GM23338 (cell line): ENCODE measurements around the gene PTPRB. TPM values are rescaled to one million over a fixed set of nuclear protein-coding genes. Genes with fewer than 3 reads are reported as not detected.

Source experiments
- ATAC-seq: fragments of 200-7000 bp; cut with Tn5 transposase; 3 replicates; pipeline ENCODE4 v1.9.1; 2020
- DNase-seq: peaks from one replicate; pipeline ENCODE4 v3.0.0-alpha.2; 2015; ENCODE audit warnings: low spot score
- H2AFZ ChIP-seq: fragments of 200-600 bp; sonication (generic); 2 replicates; pipeline ENCODE4 v1.8.0; 2016; ENCODE audit warnings: antibody characterized with exemption, mild to moderate bottlenecking, moderate library complexity
- H3F3A ChIP-seq: fragments of 200-600 bp; sonication (generic); replicated peaks from 2 replicates; pipeline ENCODE4 v1.8.0; 2017; ENCODE audit warnings: antibody characterized with exemption, mixed run types, low read depth
- H3K27ac ChIP-seq: fragments of 200-600 bp; sonication (generic); 2 replicates; pipeline ENCODE4 v1.6.1; 2016; ENCODE audit warnings: low read depth
- H3K27me3 ChIP-seq: fragments of 200-600 bp; sonication (generic); 2 replicates; pipeline ENCODE4 v1.8.0; 2016; ENCODE audit warnings: mild to moderate bottlenecking, mixed run types, moderate library complexity; ENCODE audit not compliant: insufficient read depth
- H3K36me3 ChIP-seq: fragments of 200-600 bp; sonication (generic); 2 replicates; pipeline ENCODE4 v1.8.0; 2016; ENCODE audit warnings: mild to moderate bottlenecking; ENCODE audit not compliant: insufficient read depth
- H3K4me1 ChIP-seq: fragments of 200-600 bp; sonication (generic); 2 replicates; pipeline ENCODE4 v1.8.0; 2016; ENCODE audit warnings: mild to moderate bottlenecking, moderate library complexity; ENCODE audit not compliant: insufficient read depth
- H3K4me2 ChIP-seq: fragments of 200-600 bp; sonication (generic); 2 replicates; pipeline ENCODE4 v1.7.1; 2017; ENCODE audit warnings: mixed run types
- H3K4me3 ChIP-seq: fragments of 200-600 bp; sonication (generic); 2 replicates; pipeline ENCODE4 v1.6.1; 2016; ENCODE audit warnings: mixed run types
- H3K79me2 ChIP-seq: fragments of 200-600 bp; sonication (generic); replicated peaks from 2 replicates; pipeline ENCODE4 v1.8.0; 2017; ENCODE audit warnings: mild to moderate bottlenecking; ENCODE audit not compliant: insufficient read depth
- H3K9me2 ChIP-seq: fragments of 200-600 bp; sonication (generic); 2 replicates; pipeline ENCODE4 v1.8.0; 2017; ENCODE audit not compliant: insufficient read depth
- H4K20me1 ChIP-seq: fragments of 200-600 bp; sonication (generic); replicated peaks from 2 replicates; pipeline ENCODE4 v1.8.0; 2017; ENCODE audit warnings: mild to moderate bottlenecking; ENCODE audit not compliant: insufficient read depth
- H3K27ac Mint-ChIP-seq: 2 replicates; pipeline ENCODE4 v1.8.0; 2020; ENCODE audit warnings: inconsistent platforms, mild to moderate bottlenecking, moderate library complexity, mixed read lengths
- H3K27me3 Mint-ChIP-seq: 3 replicates; pipeline ENCODE4 v1.8.0; 2022; ENCODE audit warnings: low read depth, mild to moderate bottlenecking, moderate library complexity, mixed read lengths, inconsistent platforms; ENCODE audit not compliant: insufficient read depth, poor library complexity
- H3K36me3 Mint-ChIP-seq: 3 replicates; pipeline ENCODE4 v1.8.0; 2021; ENCODE audit warnings: low read depth, mild to moderate bottlenecking, inconsistent platforms, moderate library complexity, mixed read lengths
- H3K4me1 Mint-ChIP-seq: 3 replicates; pipeline ENCODE4 v1.8.0; 2020; ENCODE audit warnings: mild to moderate bottlenecking, inconsistent platforms, mixed read lengths
- H3K4me3 Mint-ChIP-seq: 3 replicates; pipeline ENCODE4 v1.8.0; 2021; ENCODE audit warnings: moderate library complexity, mild to moderate bottlenecking, inconsistent platforms, mixed read lengths
- H3K9me3 Mint-ChIP-seq: 3 replicates; pipeline ENCODE4 v1.8.0; 2020; ENCODE audit warnings: moderate library complexity, mild to moderate bottlenecking, inconsistent platforms, mixed read lengths
- EZH2 ChIP-seq: fragments of 200-600 bp; sonication (generic); IDR thresholded peaks from one replicate; pipeline ENCODE4 v1.8.0; 2017; ENCODE audit warnings: antibody characterized with exemption, mild to moderate bottlenecking, low read depth; ENCODE audit not compliant: unreplicated experiment
- EZH2phosphoT487 ChIP-seq: fragments of 200-600 bp; sonication (generic); IDR thresholded peaks from one replicate; pipeline ENCODE4 v1.8.1; 2018; ENCODE audit warnings: antibody characterized with exemption; ENCODE audit not compliant: unreplicated experiment
- JUNB ChIP-seq: IDR thresholded peaks from one replicate; pipeline ENCODE4 v1.6.1; 2016; ENCODE audit warnings: antibody characterized with exemption; ENCODE audit not compliant: unreplicated experiment
- NANOG ChIP-seq: IDR thresholded peaks from 2 replicates; pipeline ENCODE4 v1.6.1; 2016; ENCODE audit warnings: antibody characterized with exemption, borderline replicate concordance
- REST ChIP-seq: IDR thresholded peaks from one replicate; pipeline ENCODE4 v1.6.1; 2018; ENCODE audit warnings: antibody characterized with exemption; ENCODE audit not compliant: unreplicated experiment
- STAT1 ChIP-seq: IDR thresholded peaks from one replicate; pipeline ENCODE4 v1.6.1; 2016; ENCODE audit warnings: antibody characterized with exemption; ENCODE audit not compliant: unreplicated experiment
- ZNF114 ChIP-seq: fragments of 250-450 bp; sonication (Bioruptor Pico); IDR thresholded peaks from 2 replicates; pipeline ENCODE4 v1.5.0; 2020; ENCODE audit warnings: mild to moderate bottlenecking, moderate library complexity
- ZNF331 ChIP-seq: fragments of 250-450 bp; sonication (Bioruptor Pico); IDR thresholded peaks from 2 replicates; pipeline ENCODE4 v1.5.0; 2020; ENCODE audit warnings: low read depth, mild to moderate bottlenecking, moderate library complexity
- polyA plus RNA-seq: library from polyadenylated mRNA; unstranded; fragments of >200 nt; fragmentation: Nextera tagmentation; extraction: Ambion mirVana; gene quantifications from 2 replicates; pipeline ENCODE4 v1.2.1, GENCODE V29; 2016
- total RNA-seq: library from RNA; depleted of rRNA; stranded (reverse); fragments of >200 nt; shearing (Covaris generic); gene quantifications from 2 replicates; pipeline ENCODE4 v1.2.3, GENCODE V29; 2014
- TF ChIP-seq, protein P1 (sequence below): IDR thresholded peaks from 2 replicates; pipeline ENCODE4 v1.6.1; 2016; ENCODE audit warnings: antibody characterized with exemption

The PTPRB gene
- total and polyA plus RNA-seq, 2 experiments from 2014 or later: 0.13 to 1.7 TPM

DNA sequence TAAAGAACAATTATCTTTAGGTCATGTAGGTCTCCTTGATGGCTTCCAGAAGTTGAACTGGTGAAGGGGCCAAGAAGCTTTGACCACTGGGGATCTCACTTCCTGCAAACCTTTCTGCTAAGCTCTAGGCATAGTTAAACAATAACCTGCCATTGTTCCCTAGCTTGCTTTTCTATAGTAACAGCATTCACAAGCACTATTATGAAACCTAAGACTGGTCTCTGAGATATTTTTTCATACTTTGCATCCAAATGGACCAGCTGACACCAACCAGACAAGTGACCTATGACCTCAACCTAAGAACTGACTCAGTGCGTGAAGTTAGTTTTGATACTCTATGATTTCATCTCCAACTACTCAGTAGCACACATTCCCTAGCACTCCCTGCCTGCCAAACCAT lies 129.1 kb downstream of the PTPRB start (continued):
- TF ChIP-seq STAT1 (no peak), EZH2 (no peak), JUNB (no peak), NANOG (no peak), ZNF331 (CRISPR knock-in tag) (no peak), ZNF114 (CRISPR knock-in tag) (no peak), REST (no peak)
- TF ChIP-seq, protein P1, sequence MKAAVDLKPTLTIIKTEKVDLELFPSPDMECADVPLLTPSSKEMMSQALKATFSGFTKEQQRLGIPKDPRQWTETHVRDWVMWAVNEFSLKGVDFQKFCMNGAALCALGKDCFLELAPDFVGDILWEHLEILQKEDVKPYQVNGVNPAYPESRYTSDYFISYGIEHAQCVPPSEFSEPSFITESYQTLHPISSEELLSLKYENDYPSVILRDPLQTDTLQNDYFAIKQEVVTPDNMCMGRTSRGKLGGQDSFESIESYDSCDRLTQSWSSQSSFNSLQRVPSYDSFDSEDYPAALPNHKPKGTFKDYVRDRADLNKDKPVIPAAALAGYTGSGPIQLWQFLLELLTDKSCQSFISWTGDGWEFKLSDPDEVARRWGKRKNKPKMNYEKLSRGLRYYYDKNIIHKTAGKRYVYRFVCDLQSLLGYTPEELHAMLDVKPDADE: no peak

DNA sequence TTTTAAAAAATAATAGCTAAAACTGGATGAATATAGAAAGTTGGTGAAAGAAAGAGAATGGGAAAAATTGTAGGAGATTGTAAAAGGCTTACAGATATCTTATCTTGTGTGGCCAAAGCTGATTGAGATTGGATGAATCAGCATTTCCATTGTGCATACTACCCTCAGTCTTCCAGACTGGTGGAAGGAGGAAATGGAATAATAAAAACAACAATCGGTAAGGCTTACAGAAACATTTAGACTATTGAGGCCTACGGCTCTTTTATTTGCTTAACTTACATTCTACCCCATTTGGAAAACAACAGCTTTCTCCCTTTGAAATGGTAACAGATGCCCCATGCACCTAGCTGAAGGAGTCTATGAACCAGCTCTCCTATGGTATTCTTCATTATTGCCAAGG lies 129.8 kb downstream of the PTPRB start:
- Mint-ChIP-seq H3K4me1 (peaks cover 17% of the 10 kb centered on the region), H3K36me3 (peaks cover 19% of the 10 kb centered on the region; the same call in 2 of the 3 replicates), H3K27me3 (peaks cover 10% of the 10 kb centered on the region), H3K27ac (peak overlapping the region; percentile 44), H3K9me3 (peaks cover 21% of the 10 kb centered on the region), H3K4me3 (no peak overlapping the region)
- peak; percentile 55 for DNase-seq
- H3K27me3 ChIP-seq: no peaks in the 10 kb centered on the region
- peak; percentile 88 for ATAC-seq
- H3F3A ChIP-seq: no peaks in the 10 kb centered on the region
- H3K27ac ChIP-seq: no peak overlapping the region
- peaks cover 22% of the 10 kb centered on the region; the same call in 1 of the 2 replicates for H3K4me1 ChIP-seq
- peaks cover 4% of the 10 kb centered on the region; the same call in 1 of the 2 replicates for H3K9me2 ChIP-seq
- 0 out of 2 replicates have a peak, but pooled peaks cover 4% of the 10 kb centered on the region for H3K36me3 ChIP-seq
- no peaks in the 10 kb centered on the region for H4K20me1 ChIP-seq
- peak overlapping the region; percentile 2; the same call in 1 of the 2 replicates for H3K4me3 ChIP-seq
- H2AFZ ChIP-seq: no peak overlapping the region
- no peaks in the 10 kb centered on the region for H3K79me2 ChIP-seq
- H3K4me2 ChIP-seq: peak overlapping the region; percentile 19
- TF ChIP-seq ZNF331 (CRISPR knock-in tag) (no peak), EZH2 (no peak), STAT1 (no peak), EZH2phosphoT487 (no peak), NANOG (peak; percentile 91), REST (no peak), ZNF114 (CRISPR knock-in tag) (no peak)
- TF ChIP-seq, protein P1: no peak
